Ishikawa (cell line): ENCODE measurements around the gene ZNF212.

ENCODE experiments used
- CEBPB ChIP-seq: IDR thresholded peaks from 2 replicates; pipeline ENCODE4 v1.6.1; 2012
- CREB1 ChIP-seq: IDR thresholded peaks from 2 replicates; pipeline ENCODE4 v1.6.1; 2012; ENCODE audit warnings: low read depth
- EGR1 ChIP-seq: IDR thresholded peaks from 2 replicates; pipeline ENCODE4 v1.6.1; 2012
- EP300 ChIP-seq: IDR thresholded peaks from 2 replicates; pipeline ENCODE4 v1.6.1; 2012; ENCODE audit warnings: borderline replicate concordance
- FOXM1 ChIP-seq: IDR thresholded peaks from 2 replicates; pipeline ENCODE4 v1.6.1; 2012; ENCODE audit warnings: low read depth, borderline replicate concordance
- NFIC ChIP-seq: IDR thresholded peaks from 2 replicates; pipeline ENCODE4 v1.6.1; 2012
- RAD21 ChIP-seq: IDR thresholded peaks from 2 replicates; pipeline ENCODE4 v1.6.1; 2012; ENCODE audit warnings: low read depth
- TAF1 ChIP-seq: IDR thresholded peaks from 2 replicates; pipeline ENCODE4 v1.6.1; 2012; ENCODE audit warnings: low read depth, mild to moderate bottlenecking
- TCF12 ChIP-seq: IDR thresholded peaks from 2 replicates; pipeline ENCODE4 v1.6.1; 2012; ENCODE audit warnings: low read depth
- TEAD4 ChIP-seq: IDR thresholded peaks from 2 replicates; pipeline ENCODE4 v1.6.1; 2012
- USF1 ChIP-seq: IDR thresholded peaks from 2 replicates; pipeline ENCODE4 v1.6.1; 2012
- YY1 ChIP-seq: IDR thresholded peaks from 2 replicates; pipeline ENCODE4 v1.6.1; 2012; ENCODE audit warnings: low read depth
- ZBTB7A ChIP-seq: IDR thresholded peaks from 2 replicates; pipeline ENCODE4 v1.6.1; 2012; ENCODE audit warnings: low read depth
- TF ChIP-seq, protein P1 (sequence below): IDR thresholded peaks from 2 replicates; pipeline ENCODE4 v1.6.1; 2012; ENCODE audit warnings: low read depth, mild to moderate bottlenecking
- TF ChIP-seq, protein P2 (sequence below): IDR thresholded peaks from 2 replicates; pipeline ENCODE4 v1.6.1; 2012

Gene ZNF212

DNA sequence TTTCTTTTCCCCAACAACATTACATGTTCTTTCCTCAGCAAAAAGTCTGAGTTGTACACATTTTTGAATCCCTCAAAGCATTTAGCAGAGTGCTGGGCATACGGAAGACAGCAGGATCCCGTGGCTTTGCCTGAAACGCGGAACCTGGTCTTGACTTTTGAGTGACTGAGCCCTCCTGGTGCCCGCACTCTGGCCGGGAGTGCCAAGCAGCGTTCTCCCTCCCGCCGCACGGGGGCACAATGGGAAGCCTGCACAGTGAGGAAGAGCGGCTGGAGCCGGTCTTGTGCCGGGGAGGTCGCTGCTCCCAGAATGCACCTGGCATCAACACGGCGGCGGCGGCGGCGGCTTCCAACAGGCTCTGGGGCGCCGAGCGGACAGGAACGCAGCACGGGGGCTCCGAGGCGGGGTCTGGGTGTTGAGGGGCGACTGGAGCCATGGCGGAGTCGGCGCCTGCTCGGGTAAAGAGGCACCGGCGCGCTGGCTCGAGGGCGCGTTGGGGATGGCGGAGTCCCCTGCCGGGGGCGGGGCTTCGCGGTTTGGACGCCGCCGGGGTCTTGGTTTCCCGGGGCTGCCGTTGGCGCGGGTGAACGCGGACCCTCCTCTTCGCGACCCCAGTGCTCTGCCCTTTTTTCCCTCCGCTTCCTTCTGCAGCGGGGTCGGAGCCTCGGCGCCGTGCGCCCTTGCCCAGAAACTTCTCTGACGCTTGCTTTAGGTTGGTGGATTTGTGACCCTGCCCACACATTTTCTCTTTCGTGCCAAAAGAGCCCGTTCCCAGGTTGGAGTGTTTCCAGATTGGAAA lies at the start of gene ZNF212:
Gene ZNF212, plus strand, starts transcription at position 307 of the 799 bp plus-strand sequence. Its CDS starts 128 bp downstream, at position 435.
- TF ChIP-seq TEAD4 (0 out of 2 replicates have a peak, but pooled peaks have one; percentile 49), EP300 (peak; percentile 16; the same call in 1 of the 2 replicates), TCF12 (peak; percentile 56; the same call in 1 of the 2 replicates), ZBTB7A (peak; percentile 81), CEBPB (no peak), USF1 (peak; percentile 30; the same call in 1 of the 2 replicates), CREB1 (no peak), NFIC (no peak), TAF1 (peak; percentile 66), EGR1 (no peak), FOXM1 (no peak), YY1 (peak; percentile 71), RAD21 (peak; percentile 49; the same call in 1 of the 2 replicates)
- TF ChIP-seq, protein P1, sequence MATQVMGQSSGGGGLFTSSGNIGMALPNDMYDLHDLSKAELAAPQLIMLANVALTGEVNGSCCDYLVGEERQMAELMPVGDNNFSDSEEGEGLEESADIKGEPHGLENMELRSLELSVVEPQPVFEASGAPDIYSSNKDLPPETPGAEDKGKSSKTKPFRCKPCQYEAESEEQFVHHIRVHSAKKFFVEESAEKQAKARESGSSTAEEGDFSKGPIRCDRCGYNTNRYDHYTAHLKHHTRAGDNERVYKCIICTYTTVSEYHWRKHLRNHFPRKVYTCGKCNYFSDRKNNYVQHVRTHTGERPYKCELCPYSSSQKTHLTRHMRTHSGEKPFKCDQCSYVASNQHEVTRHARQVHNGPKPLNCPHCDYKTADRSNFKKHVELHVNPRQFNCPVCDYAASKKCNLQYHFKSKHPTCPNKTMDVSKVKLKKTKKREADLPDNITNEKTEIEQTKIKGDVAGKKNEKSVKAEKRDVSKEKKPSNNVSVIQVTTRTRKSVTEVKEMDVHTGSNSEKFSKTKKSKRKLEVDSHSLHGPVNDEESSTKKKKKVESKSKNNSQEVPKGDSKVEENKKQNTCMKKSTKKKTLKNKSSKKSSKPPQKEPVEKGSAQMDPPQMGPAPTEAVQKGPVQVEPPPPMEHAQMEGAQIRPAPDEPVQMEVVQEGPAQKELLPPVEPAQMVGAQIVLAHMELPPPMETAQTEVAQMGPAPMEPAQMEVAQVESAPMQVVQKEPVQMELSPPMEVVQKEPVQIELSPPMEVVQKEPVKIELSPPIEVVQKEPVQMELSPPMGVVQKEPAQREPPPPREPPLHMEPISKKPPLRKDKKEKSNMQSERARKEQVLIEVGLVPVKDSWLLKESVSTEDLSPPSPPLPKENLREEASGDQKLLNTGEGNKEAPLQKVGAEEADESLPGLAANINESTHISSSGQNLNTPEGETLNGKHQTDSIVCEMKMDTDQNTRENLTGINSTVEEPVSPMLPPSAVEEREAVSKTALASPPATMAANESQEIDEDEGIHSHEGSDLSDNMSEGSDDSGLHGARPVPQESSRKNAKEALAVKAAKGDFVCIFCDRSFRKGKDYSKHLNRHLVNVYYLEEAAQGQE: no peak
- TF ChIP-seq, protein P2, sequence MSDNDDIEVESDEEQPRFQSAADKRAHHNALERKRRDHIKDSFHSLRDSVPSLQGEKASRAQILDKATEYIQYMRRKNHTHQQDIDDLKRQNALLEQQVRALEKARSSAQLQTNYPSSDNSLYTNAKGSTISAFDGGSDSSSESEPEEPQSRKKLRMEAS: peak; percentile 71

DNA sequence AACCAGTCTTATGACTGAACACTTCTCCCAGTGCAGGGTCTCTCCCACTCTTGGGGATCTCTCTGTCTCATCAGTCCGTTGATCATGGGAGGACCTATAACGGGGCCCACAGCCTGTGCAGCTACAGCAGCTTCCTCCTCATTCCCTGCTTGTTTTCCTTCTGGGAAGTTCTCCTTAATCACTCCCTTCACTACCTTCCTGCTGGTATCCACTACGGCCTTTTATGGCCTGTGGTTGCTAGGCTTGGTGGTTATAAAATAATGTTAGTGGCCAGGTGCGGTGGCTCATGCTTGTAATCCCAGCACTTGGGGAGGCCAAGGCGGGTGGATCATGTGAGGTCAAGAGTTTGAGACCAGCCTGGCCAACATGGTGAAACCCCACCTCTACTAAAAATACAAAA lies 47.6 kb upstream of the ZNF212 start:
- TF ChIP-seq TCF12: no peak

- TF ChIP-seq TCF12: no peak; the same call in 1 of the 2 replicates
- TF ChIP-seq NFIC: 0 out of 2 replicates have a peak, but pooled peaks have one; percentile 2
- no peak for TF ChIP-seq RAD21
- TF ChIP-seq, protein P2: 0 out of 2 replicates have a peak, but pooled peaks have one; percentile 5
- no peak for TF ChIP-seq CREB1
- no peak for TF ChIP-seq EP300
- TF ChIP-seq TAF1: no peak
Measured at GRCh38 chr7:149194799-149195179, 44.7 kb upstream of the ZNF212 start.

- no peak for TF ChIP-seq TEAD4
- no peak for TF ChIP-seq EP300
- no peak for TF ChIP-seq FOXM1
- peak; percentile 86 for TF ChIP-seq YY1
- TF ChIP-seq, protein P1: no peak; the same call in 1 of the 2 replicates
- TF ChIP-seq USF1: no peak; the same call in 1 of the 2 replicates
- no peak for TF ChIP-seq EGR1
- TF ChIP-seq CEBPB: no peak
- TF ChIP-seq, protein P2: peak; percentile 43
- TF ChIP-seq NFIC: 0 out of 2 replicates have a peak, but pooled peaks have one; percentile 7
- peak; percentile 97 for TF ChIP-seq ZBTB7A
- no peak for TF ChIP-seq CREB1
- TF ChIP-seq TAF1: peak; percentile 85
- peak; percentile 38 for TF ChIP-seq RAD21
- TF ChIP-seq TCF12: peak; percentile 43; the same call in 1 of the 2 replicates
Measured at GRCh38 chr7:149195180-149196150, 44.0 kb upstream of the ZNF212 start, which contains the start of gene ZNF282. Gene ZNF282, plus strand, starts transcription at chr7:149195546. Its CDS starts 44 bp downstream, at chr7:149195590.
